Hematopoietic multipotent progenitor cell treated with erythropoietin and hydrocortisone succinate and interleukin-3 and kit ligand, for 4 days (in vitro differentiated cells): ENCODE results near the gene LGI2.
"Not testable (repeated sequence)": the region's sequence is repeated elsewhere in the genome, so short reads cannot be mapped to it uniquely, and the experiment has no call there.

Source experiments
- DNase-seq: peaks from one replicate; pipeline ENCODE4 v3.0.0-alpha.2; 2015

Gene LGI2

GRCh38 chr4:25030277-25031076 lies at the start of gene LGI2:
Gene LGI2, minus strand, starts transcription at chr4:25030946. Its CDS starts 253 bp downstream, at chr4:25030693.
- peak; percentile 27 for DNase-seq

GRCh38 chr4:25078523-25078922 lies 47.8 kb upstream of the LGI2 start:
- DNase-seq = no peak

- DNase-seq = no peak
Measured at GRCh38 chr4:25076625-25077398, 46.1 kb upstream of the LGI2 start.

GRCh38 chr4:25075851-25076250 lies 45.1 kb upstream of the LGI2 start:
- DNase-seq = no peak

- no peak for DNase-seq
Measured at GRCh38 chr4:25075129-25075528, 44.4 kb upstream of the LGI2 start.

- DNase-seq = no peak
Measured at GRCh38 chr4:25070545-25070944, 39.8 kb upstream of the LGI2 start.

GRCh38 chr4:25069014-25069413 lies 38.3 kb upstream of the LGI2 start:
- DNase-seq = no peak

GRCh38 chr4:25068386-25068785 lies 37.6 kb upstream of the LGI2 start:
- no peak for DNase-seq

GRCh38 chr4:25065932-25066590 lies 35.3 kb upstream of the LGI2 start:
- no peak for DNase-seq

- no peak for DNase-seq
Measured at GRCh38 chr4:25065431-25065858, 34.7 kb upstream of the LGI2 start.

- not testable (repeated sequence) for DNase-seq
Measured at GRCh38 chr4:25064447-25064846, 33.7 kb upstream of the LGI2 start.

GRCh38 chr4:25063116-25063515 lies 32.4 kb upstream of the LGI2 start:
- no peak for DNase-seq

- no peak for DNase-seq
Measured at GRCh38 chr4:25062098-25062497, 31.4 kb upstream of the LGI2 start.

- no peak for DNase-seq
Measured at GRCh38 chr4:25061602-25062001, 30.9 kb upstream of the LGI2 start.

- DNase-seq = no peak
Measured at GRCh38 chr4:25060963-25061340, 30.2 kb upstream of the LGI2 start.

GRCh38 chr4:25060241-25060962 lies 29.7 kb upstream of the LGI2 start:
- no peak for DNase-seq

- DNase-seq = no peak
Measured at GRCh38 chr4:25059791-25060190, 29.0 kb upstream of the LGI2 start.

- DNase-seq = no peak
Measured at GRCh38 chr4:25058796-25059195, 28.1 kb upstream of the LGI2 start.

- DNase-seq = no peak
Measured at GRCh38 chr4:25057299-25057698, 26.6 kb upstream of the LGI2 start.

- not testable (repeated sequence) for DNase-seq
Measured at GRCh38 chr4:25052037-25052436, 21.3 kb upstream of the LGI2 start.

- no peak for DNase-seq
Measured at GRCh38 chr4:25051534-25051933, 20.8 kb upstream of the LGI2 start.

- DNase-seq = peak; percentile 67
Measured at GRCh38 chr4:25050370-25051078, 19.8 kb upstream of the LGI2 start.
